Measurements from ENCODE around the gene ARID3C.

Gene ARID3C

GRCh38 chr9:34612788-34613390, 16.0 kb downstream of the ARID3C start:
- H3K4me3 ChIP-seq (ENCODE audit: low read depth, low read length) = peak overlapping the region; percentile 80
- peak; percentile 78 for DNase-seq (ENCODE audit: low read depth)
- TF ChIP-seq CTCF (conservative IDR thresholded peaks at IDR 0.05; ENCODE audit: low read depth, low read length) = peak; percentile 90

- no peak for TF ChIP-seq CTCF (conservative IDR thresholded peaks at IDR 0.05; ENCODE audit: low read depth, low read length)
- DNase-seq (ENCODE audit: low read depth) = peak; percentile 84
- peak within 1 kb of the TSS; percentile 80 for H3K4me3 ChIP-seq (ENCODE audit: low read depth, low read length)
These were observed 16.8 kb downstream of the ARID3C start, which contains the start of gene RPP25L for GRCh38 chr9:34611811-34612787. TSS of gene RPP25L (minus strand) at chr9:34612097. CDS start at chr9:34611296, 801 bp downstream.

- H3K4me3 ChIP-seq (ENCODE audit: low read depth, low read length) = peak overlapping the region; percentile 80
- no peak for DNase-seq (ENCODE audit: low read depth)
- TF ChIP-seq CTCF (conservative IDR thresholded peaks at IDR 0.05; ENCODE audit: low read depth, low read length) = peak; percentile 3
These were observed 17.5 kb downstream of the ARID3C start for GRCh38 chr9:34611251-34611810.

- peak; percentile 47 for DNase-seq (ENCODE audit: low read depth)
- H3K4me3 ChIP-seq (ENCODE audit: low read depth, low read length) = peak overlapping the region; percentile 80
- no peak for TF ChIP-seq CTCF (conservative IDR thresholded peaks at IDR 0.05; ENCODE audit: low read depth, low read length)
These were observed 18.2 kb downstream of the ARID3C start for GRCh38 chr9:34610434-34611206.

- no peak for DNase-seq (ENCODE audit: low read depth)
- no peak overlapping the region for H3K4me3 ChIP-seq (ENCODE audit: low read depth, low read length)
- no peak for TF ChIP-seq CTCF (conservative IDR thresholded peaks at IDR 0.05; ENCODE audit: low read depth, low read length)
These were observed 21.5 kb downstream of the ARID3C start for GRCh38 chr9:34607331-34607730.

- no peak overlapping the region for H3K4me3 ChIP-seq (ENCODE audit: low read depth, low read length)
- TF ChIP-seq CTCF (conservative IDR thresholded peaks at IDR 0.05; ENCODE audit: low read depth, low read length) = no peak
- DNase-seq (ENCODE audit: low read depth) = no peak
These were observed 22.0 kb downstream of the ARID3C start for GRCh38 chr9:34606905-34607304.

All from choroid plexus epithelial cell (primary cell).